A673 (cell line): ENCODE measurements around the gene CNTLN. TPM values are rescaled to one million over a fixed set of nuclear protein-coding genes. Genes with fewer than 3 reads are reported as not detected.
A peak's percentile ranks its signal among the peaks of the same experiment; 100 is the strongest.

ENCODE experiments used
- BruUV-seq: library from RNA; stranded (reverse); fragments of 400-500 nt; replicated peaks from 2 replicates; lab custom pipeline; 2021; lab: Mats Ljungman, UMichigan
- CTCF ChIA-PET: fragments of 300-600 bp; sonication (Branson Sonifier 250); formaldehyde crosslinking; loops from one replicate; lab custom pipeline; 2022; ENCODE audit warnings: antibody characterized with exemption; lab: Charles Lee
- POLR2A ChIA-PET: fragments of 300-600 bp; sonication (Branson Sonifier 250); formaldehyde crosslinking; loops from one replicate; lab custom pipeline; 2022; ENCODE audit warnings: antibody characterized with exemption; ENCODE audit not compliant: low non-redundant PET; lab: Charles Lee
- DNase-seq: peaks from one replicate; pipeline ENCODE4 v3.0.0-alpha.2; 2015; ENCODE audit warnings: low spot score
- H3K27ac ChIP-seq: fragments of 200-600 bp; sonication (generic); 2 replicates; pipeline ENCODE4 v1.5.1; 2016; ENCODE audit warnings: mixed run types, low read depth, mild to moderate bottlenecking, mixed read lengths, antibody characterized with exemption, low read length; ENCODE audit not compliant: poor library complexity, severe bottlenecking
- H3K27me3 ChIP-seq: fragments of 200-600 bp; sonication (generic); replicated peaks from 2 replicates; pipeline ENCODE4 v1.6.1; 2017; ENCODE audit warnings: mixed run types, low read depth, mild to moderate bottlenecking, mixed read lengths, antibody characterized with exemption, low read length; ENCODE audit not compliant: insufficient read depth, poor library complexity
- H3K36me3 ChIP-seq: fragments of 200-600 bp; sonication (generic); 2 replicates; pipeline ENCODE4 v1.6.1; 2016; ENCODE audit warnings: mixed run types, mild to moderate bottlenecking, mixed read lengths, antibody characterized with exemption, low read length; ENCODE audit not compliant: insufficient read depth, poor library complexity, severe bottlenecking
- H3K4me1 ChIP-seq: fragments of 200-600 bp; sonication (generic); 2 replicates; pipeline ENCODE4 v1.6.1; 2017; ENCODE audit warnings: mixed run types, mild to moderate bottlenecking, mixed read lengths, antibody characterized with exemption, low read length; ENCODE audit not compliant: insufficient read depth, poor library complexity, severe bottlenecking
- H3K4me3 ChIP-seq: fragments of 200-600 bp; sonication (generic); 2 replicates; pipeline ENCODE4 v1.5.1; 2016; ENCODE audit warnings: low read depth, mixed run types, mild to moderate bottlenecking, mixed read lengths, low read length; ENCODE audit not compliant: poor library complexity, severe bottlenecking
- H3K9me3 ChIP-seq: fragments of 200-600 bp; sonication (generic); 2 replicates; pipeline ENCODE4 v1.6.1; 2016; ENCODE audit warnings: mixed run types, low read depth, mild to moderate bottlenecking, mixed read lengths, antibody characterized with exemption, low read length; ENCODE audit not compliant: poor library complexity, severe bottlenecking
- CTCF ChIP-seq: fragments of 300-800, 200-600 bp; sonication (generic); conservative IDR thresholded peaks from 2 replicates; pipeline ENCODE4 v1.5.1; 2017; ENCODE audit warnings: low read depth, mild to moderate bottlenecking, antibody characterized with exemption, low read length, moderate library complexity, mixed read lengths
- EZH2 ChIP-seq: fragments of 200-600 bp; sonication (generic); IDR thresholded peaks from 2 replicates; pipeline ENCODE4 v1.6.1; 2017; ENCODE audit warnings: borderline replicate concordance, low read depth, mild to moderate bottlenecking, mixed read lengths, antibody characterized with exemption, low read length; ENCODE audit not compliant: poor library complexity, severe bottlenecking
- intact Hi-C: fragments of 100-400 bp; cut with micrococcal nuclease; formaldehyde crosslinking; loops from one replicate; pipeline ENCODE4 v1.10.0; 2022; ENCODE audit not compliant: unreplicated experiment
- total RNA-seq: library from RNA; stranded (reverse); gene quantifications from 2 replicates; pipeline ENCODE4 v1.2.3, GENCODE V29; 2021

The CNTLN gene
- total RNA-seq, 1 experiment from 2014 or later: 6.6 TPM

DNA sequence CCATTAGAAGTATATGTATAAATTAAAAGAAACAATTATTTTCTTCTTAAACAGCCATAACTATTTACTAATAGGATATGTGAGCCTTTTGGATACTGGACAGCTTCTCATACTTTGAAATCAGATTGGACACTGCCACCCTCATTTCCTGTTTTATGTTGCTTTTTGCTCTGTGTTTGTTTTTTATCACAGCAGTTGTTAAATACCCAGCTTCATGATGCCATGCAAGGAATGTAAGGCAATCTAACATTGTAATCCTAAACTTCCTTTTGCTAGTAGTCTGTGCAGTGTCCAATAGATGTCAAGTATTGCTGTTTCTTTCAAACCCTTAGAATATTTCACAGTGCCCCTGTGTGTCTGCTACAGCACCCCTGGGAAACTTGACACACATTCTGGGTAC lies 56.2 kb downstream of the CNTLN start:
- H3K4me1 ChIP-seq: no peaks in the 10 kb centered on the region
- BruUV-seq: no TSS peak
- no peaks in the 10 kb centered on the region for H3K9me3 ChIP-seq
- H3K4me3 ChIP-seq: no peak overlapping the region
- CTCF ChIA-PET: no interaction called here
- intact Hi-C loops: no loop called here
- H3K36me3 ChIP-seq: no peaks in the 10 kb centered on the region
- DNase-seq: peak; percentile 2
- POLR2A ChIA-PET: no interaction called here
- H3K27me3 ChIP-seq: no peaks in the 10 kb centered on the region
- no peak overlapping the region for H3K27ac ChIP-seq
- TF ChIP-seq CTCF: no peak
- TF ChIP-seq EZH2: no peak

DNA sequence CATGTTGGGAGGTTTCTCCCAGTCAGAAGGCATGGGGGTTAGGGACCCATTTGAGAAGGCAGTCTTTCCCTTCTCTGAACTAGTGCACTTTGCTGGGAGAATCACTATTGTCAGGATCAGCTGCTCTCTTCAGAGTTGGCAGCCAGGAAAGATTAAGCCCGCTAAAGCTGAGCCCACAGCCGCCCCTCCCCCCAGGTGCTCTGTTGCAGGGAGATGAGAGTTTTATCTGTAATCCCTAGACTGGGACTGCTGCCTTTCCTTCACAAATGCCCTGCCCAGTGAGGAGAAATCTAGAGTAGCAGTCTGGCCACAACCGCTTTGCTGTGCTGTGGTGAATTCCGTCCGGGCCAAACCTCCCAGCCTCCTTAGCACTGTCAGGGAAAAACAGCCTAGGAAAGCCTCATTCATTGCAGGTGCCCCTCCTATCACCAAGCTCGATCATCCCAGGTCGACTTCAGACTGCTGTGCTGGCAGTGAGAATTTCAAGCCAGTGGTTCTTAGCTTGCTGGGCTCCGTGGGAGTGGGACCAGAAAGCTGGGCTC lies 69.8 kb downstream of the CNTLN start:
- H3K27ac ChIP-seq: no peak overlapping the region
- H3K36me3 ChIP-seq: no peaks in the 10 kb centered on the region
- CTCF ChIA-PET: no interaction called here
- intact Hi-C loops: no loop called here
- no peak overlapping the region for H3K4me3 ChIP-seq
- TF ChIP-seq EZH2 (no peak), CTCF (no peak)
- no peaks in the 10 kb centered on the region for H3K27me3 ChIP-seq
- POLR2A ChIA-PET: no interaction called here
- H3K9me3 ChIP-seq: no peaks in the 10 kb centered on the region
- H3K4me1 ChIP-seq: no peaks in the 10 kb centered on the region
- BruUV-seq: no TSS peak
- peak; percentile 9 for DNase-seq

GRCh38 chr9:17216011-17216410 lies 81.2 kb downstream of the CNTLN start:
- Histone ChIP-seq H3K4me3 (no peak overlapping the region), H3K4me1 (no peaks in the 10 kb centered on the region), H3K27ac (no peak overlapping the region), H3K9me3 (no peaks in the 10 kb centered on the region), H3K36me3 (no peaks in the 10 kb centered on the region), H3K27me3 (no peaks in the 10 kb centered on the region)
- CTCF ChIA-PET: no interaction called here
- no peak for DNase-seq
- BruUV-seq: no TSS peak
- POLR2A ChIA-PET: no interaction called here
- TF ChIP-seq EZH2 (no peak), CTCF (no peak)
- intact Hi-C loops: no loop called here
